ENCODE data around the gene TMC3.

Gene TMC3

GRCh38 chr15:81322676-81323253 is 51.2 kb downstream of the TMC3 start:
- DNase-seq (ENCODE audit: low spot score) = no peak

DNA sequence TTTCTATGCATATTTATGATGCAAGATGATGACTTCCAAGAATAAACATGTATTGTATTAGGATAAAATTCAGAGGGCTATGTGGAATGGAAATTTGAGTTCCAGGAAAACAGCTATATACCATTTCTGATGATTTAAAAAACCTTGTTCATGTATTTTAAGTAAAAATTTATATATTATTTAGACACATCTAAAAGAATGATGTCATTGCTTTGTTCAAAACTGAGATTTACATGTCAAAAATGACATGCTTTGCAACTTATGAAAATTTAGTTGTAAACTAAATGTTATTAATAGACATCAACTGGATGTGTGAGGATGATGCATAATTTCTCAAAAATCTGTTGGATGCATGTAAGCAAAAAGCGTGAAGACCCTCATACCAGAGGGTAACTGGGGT is 52.3 kb downstream of the TMC3 start:
- no peak for DNase-seq (ENCODE audit: low spot score)

DNA sequence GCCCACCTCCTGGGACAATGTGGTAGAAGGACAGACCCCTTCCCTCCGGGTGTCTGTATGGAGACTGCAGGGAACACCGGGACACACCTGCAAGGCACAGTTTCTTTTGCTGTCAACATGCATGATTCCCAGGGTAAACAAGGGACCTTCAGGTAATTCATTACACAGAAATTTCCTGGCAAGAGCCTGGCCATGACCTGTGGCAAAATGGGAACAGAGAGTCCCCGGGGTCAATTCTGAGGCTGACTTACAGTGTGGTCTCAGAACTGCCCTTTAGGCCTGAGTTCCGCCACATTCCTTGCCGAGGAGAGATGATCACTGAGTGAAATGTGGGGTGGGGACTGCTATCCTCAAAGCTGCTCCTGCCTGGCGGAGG is 56.4 kb downstream of the TMC3 start:
- DNase-seq (ENCODE audit: low spot score) = no peak

- no peak for DNase-seq (ENCODE audit: low spot score)
Observed at GRCh38 chr15:81316267-81316666, 57.7 kb downstream of the TMC3 start.

DNA sequence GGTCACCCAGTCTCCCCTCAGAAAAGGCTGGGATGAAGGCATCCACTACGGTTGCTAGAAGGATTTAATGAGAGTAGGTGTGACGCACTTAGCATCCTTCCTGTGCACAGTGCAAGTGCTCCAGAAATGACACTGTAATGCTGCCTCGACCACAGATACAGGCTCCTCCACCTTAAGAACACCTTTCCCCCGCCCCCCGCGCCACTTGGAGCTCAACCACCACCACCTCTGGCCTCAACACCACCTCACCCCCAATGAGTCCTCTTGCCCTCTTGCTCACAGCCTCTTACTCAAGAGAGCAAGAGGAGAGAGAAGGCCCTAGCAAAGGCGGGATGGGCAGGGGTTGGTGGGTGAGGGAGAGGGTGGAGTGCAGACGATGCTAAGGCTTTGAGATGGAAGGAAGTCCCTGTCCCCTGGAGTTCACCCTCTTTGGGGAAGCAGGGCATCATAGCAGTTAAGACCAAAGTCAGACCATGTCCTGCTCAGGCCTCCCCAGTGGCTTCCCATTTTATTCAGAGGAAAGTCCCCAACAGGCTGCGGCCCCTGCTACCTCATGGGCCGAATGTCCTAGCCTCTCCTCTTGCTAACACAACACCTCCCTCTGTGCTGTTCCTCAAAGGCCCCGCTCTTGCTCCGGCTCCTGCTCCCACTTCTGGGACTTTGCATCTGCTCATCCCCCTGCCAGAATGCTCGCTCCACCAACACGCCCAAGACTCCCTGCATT is 58.4 kb downstream of the TMC3 start:
- DNase-seq (ENCODE audit: low spot score) = no peak

GRCh38 chr15:81314378-81314777 is 59.6 kb downstream of the TMC3 start:
- no peak for DNase-seq (ENCODE audit: low spot score)

- no peak for DNase-seq (ENCODE audit: low spot score)
Observed at GRCh38 chr15:81313686-81314085, 60.3 kb downstream of the TMC3 start.

- DNase-seq (ENCODE audit: low spot score) = peak; percentile 97
Observed at GRCh38 chr15:81312790-81313543, 61.0 kb downstream of the TMC3 start.

DNA sequence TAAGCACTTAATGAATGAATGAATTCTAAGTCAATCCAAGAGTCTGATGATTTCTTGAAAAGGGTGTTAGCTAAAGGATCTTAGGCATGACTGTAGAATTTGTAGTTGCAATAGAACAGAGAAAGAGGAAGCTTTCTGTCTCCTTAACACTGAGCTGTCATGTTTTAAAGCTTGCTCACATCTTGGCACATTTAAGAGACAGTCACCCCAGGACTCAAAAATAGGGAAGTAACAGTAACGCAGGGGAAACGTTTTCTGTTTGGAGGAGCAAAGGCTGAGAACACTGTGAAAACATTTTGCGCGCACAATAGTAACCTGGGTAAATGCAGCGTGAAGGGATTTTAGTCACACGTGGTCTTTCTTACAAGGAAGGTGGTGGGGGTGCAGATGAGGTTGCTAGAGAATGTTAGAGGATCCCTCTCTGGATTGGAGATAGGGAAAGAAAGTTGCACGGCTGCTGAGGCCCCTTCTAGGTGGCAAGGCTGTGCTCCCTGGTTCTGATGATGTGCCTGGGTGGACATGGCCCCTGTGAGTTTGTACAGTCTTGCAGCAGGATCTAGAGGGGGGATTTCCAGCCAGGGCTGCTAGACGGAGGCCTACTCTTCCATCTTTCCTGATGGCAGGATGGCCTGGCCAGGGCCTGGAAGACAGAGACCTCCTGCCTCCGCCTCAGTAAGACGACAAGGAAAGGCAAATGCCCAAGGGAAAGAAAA is 62.1 kb downstream of the TMC3 start:
- DNase-seq (ENCODE audit: low spot score) = peak; percentile 33

DNA sequence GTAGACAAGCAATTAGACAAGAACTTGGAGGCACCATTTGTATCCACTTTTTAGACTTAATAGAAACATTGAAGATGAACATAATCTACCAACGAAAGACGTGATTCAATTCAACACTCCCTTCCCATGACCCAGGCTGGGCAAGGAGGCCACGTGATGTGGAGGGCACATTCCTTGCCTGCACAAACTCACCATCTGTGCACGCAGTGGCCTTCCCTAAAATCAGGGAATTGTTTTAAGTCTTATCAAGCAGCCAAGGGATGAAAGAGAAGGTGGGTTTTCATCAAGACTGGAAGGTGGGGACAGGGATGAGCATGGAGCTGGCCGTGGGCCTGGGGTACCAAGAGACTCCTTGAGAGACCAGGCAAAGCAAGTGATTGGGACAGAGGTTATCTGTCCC is 63.5 kb downstream of the TMC3 start:
- no peak for DNase-seq (ENCODE audit: low spot score)

- no peak for DNase-seq (ENCODE audit: low spot score)
Observed at GRCh38 chr15:81309647-81310450, 64.2 kb downstream of the TMC3 start.

GRCh38 chr15:81308260-81308659 is 65.8 kb downstream of the TMC3 start:
- DNase-seq (ENCODE audit: low spot score) = no peak

DNA sequence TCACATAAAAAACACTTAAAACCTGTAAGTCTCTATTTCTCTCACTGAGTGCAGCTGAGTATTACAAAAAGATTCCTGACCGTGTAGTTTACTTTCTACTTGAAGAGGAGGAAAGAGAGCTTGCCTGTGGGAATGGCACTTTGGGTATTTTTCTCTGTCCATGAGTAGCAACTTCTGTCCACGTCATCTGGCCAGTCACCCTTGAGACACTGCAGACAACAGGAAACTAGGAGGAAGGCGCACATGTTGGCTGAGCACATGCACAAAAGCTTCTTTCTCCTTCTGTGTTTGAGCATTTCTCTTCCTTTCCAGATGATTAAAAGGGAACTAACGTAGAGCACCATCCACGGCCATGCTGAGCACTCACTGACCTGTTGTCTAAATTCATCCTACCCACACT is 69.8 kb downstream of the TMC3 start:
- DNase-seq (ENCODE audit: low spot score) = peak; percentile 67

- DNase-seq (ENCODE audit: low spot score) = no peak
Observed at GRCh38 chr15:81303244-81304225, 70.5 kb downstream of the TMC3 start.

DNA sequence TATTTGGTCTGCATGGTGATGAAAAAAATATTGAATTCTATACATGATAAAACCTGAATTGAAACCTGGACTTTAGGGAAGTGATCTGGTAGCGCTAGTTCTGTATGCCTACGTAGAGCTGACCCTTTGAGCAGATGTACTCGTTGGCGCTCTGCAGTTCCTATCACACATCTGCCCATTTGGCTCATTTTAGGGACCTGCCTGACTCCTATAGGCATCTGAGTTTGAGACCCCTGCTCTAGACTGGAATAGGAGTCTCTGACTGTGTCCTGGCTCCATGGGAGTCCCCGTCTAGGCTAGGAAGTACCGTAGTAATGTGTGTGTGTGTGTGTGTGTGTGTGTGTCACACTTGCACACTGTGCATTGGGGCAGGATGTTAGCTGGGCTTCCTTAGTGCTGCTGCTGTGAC is 71.3 kb downstream of the TMC3 start:
- no peak for DNase-seq (ENCODE audit: low spot score)

DNA sequence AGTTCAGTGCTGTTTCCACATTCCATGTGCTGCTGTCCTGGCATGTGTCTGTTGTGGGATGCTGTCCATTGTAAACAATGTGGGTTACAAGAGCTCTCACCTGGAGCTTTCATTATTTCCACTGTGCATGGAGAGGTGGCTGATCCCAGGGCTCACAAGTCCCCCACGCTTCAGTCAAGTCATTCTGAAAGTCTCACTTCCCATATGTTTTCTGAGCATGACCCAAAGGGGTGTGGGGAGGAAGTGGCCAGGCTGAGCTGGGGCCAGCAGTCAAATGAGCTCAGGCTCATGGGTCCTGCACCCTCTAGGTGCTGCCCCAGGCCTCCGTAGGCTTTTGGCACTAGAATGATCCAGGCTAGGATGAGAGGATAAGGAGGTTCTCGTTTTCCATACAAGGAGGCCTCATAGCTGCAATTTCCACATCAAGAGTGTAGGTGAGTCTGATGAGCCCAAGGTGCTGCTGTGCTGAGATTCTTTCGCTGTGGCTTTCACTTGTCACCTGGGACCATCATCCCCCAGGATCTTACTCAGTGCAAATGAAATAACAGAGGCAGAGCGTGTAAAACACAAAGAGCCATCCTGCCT is 72.1 kb downstream of the TMC3 start:
- DNase-seq (ENCODE audit: low spot score) = no peak

- DNase-seq (ENCODE audit: low spot score) = no peak
Observed at GRCh38 chr15:81301385-81301784, 72.6 kb downstream of the TMC3 start.

GRCh38 chr15:81299630-81300273 is 74.3 kb downstream of the TMC3 start:
- no peak for DNase-seq (ENCODE audit: low spot score)

DNA sequence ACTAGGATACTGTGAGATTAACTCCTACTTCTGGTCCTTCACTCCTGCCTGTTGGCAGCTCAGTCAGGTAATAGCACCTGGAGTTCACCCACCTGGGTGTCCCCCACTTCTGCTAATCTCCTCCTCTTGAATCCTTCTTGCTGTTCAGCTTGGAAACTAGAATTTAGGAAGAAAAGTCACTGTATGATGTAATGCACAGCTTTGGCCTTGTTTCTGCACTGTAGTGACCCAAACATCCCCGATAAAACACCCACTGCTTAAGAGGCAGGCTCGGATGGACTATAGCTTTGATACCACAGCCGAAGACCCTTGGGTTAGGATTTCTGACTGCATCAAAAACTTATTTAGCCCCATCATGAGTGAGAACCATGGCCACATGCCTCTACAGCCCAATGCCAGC is 74.9 kb downstream of the TMC3 start:
- DNase-seq (ENCODE audit: low spot score) = no peak

- DNase-seq (ENCODE audit: low spot score) = no peak
Observed at GRCh38 chr15:81298611-81299010, 75.4 kb downstream of the TMC3 start.

Measured in AG08395 (cell line).